Fibroblast of the aortic adventitia (primary cell): ENCODE data around the gene ATP7B. TPM values are rescaled to one million over a fixed set of nuclear protein-coding genes. Genes with fewer than 3 reads are reported as not detected.
"Not testable (repeated sequence)": the region's sequence is repeated elsewhere in the genome, so short reads cannot be mapped to it uniquely, and the experiment has no call there.

Source experiments
- DNase-seq: peaks from one replicate; pipeline ENCODE4 v3.0.0-alpha.2; 2010; ENCODE audit warnings: low read depth
- H3K4me3 ChIP-seq: 2 replicates; pipeline ENCODE4 v1.5.1; 2011; ENCODE audit warnings: low read depth, mild to moderate bottlenecking, control low read depth, low read length, moderate library complexity
- CTCF ChIP-seq: IDR thresholded peaks from 2 replicates; pipeline ENCODE4 v1.5.1; 2011; ENCODE audit warnings: mild to moderate bottlenecking, low read length, control low read depth, inconsistent platforms; ENCODE audit not compliant: insufficient read depth
- total RNA-seq: library from RNA; depleted of rRNA; stranded (reverse); fragments of >200 nt; gene quantifications from 2 replicates; pipeline ENCODE4 v1.2.3, GENCODE V29; 2012; ENCODE audit warnings: low replicate concordance

Gene ATP7B
- total RNA-seq, 1 donor = 1.5 TPM

- DNase-seq = no peak
- no peak for TF ChIP-seq CTCF
- H3K4me3 ChIP-seq = no peak overlapping the region
Observed at GRCh38 chr13:51997186-51997585, 14.1 kb downstream of the ATP7B start.

DNA sequence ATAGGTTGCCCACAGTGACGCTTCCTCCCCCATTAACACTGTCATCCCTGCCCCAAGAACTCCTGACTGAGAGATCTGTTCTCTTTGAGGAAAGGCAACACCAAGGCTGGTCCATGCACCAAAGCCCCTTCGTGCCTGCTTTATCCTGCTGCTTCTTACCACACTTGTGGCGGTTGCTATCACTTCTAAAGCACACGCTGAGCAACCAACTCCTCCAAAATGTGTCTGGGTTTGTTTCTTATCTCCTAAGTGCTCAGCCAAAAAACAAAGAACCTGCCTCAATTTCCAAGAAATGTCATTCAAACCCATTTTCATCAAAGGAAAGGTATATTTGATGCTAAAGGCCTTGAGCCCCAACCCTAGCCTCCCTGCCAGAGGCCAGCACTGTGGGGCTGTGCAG, 14.6 kb downstream of the ATP7B start:
- H3K4me3 ChIP-seq = no peak overlapping the region
- DNase-seq = no peak
- no peak for TF ChIP-seq CTCF

DNA sequence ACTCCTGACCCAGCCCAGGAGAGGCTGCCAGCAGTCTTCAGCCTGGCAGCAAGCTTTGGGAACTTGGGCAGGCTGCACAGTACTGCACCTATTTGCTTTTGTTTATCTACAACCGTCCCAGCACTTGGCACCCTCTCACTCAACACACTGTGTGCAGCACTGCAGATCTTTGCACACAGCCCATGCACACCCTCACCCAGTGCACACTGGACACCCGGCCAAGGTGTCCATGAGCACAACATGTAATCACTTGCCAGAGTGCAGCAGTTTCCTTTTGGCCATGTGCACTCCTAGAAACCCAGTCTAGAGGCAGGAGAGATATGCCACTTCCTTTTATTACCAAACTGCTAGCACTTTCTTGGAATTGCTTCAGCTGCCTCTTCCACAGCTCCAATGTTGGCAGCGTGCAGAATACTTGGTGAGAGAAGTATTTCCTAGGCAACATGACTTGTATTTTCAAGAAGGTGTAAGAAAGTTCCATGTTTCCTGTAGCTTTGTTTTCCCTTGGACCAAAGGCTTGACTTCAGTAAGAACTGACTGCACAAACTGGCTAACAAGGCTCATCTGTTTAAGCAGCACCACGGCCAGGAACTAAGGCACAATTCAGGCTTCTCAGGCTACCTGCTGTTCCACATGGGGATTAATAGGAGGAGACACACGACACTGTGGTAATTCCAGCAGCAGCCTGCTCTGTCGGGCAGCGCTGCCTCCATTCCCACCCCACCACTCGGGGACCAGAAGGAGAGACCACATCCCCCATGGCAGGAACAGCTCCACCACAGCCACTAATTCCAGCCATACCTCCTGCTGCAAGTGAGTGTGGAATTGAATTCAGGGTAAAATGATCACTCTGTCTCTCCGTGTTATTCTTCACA, 15.3 kb downstream of the ATP7B start:
- DNase-seq = peak; percentile 56
- no peak overlapping the region for H3K4me3 ChIP-seq
- TF ChIP-seq CTCF = no peak

GRCh38 chr13:51993713-51994112, 17.5 kb downstream of the ATP7B start:
- no peak overlapping the region for H3K4me3 ChIP-seq
- TF ChIP-seq CTCF = no peak
- no peak for DNase-seq

DNA sequence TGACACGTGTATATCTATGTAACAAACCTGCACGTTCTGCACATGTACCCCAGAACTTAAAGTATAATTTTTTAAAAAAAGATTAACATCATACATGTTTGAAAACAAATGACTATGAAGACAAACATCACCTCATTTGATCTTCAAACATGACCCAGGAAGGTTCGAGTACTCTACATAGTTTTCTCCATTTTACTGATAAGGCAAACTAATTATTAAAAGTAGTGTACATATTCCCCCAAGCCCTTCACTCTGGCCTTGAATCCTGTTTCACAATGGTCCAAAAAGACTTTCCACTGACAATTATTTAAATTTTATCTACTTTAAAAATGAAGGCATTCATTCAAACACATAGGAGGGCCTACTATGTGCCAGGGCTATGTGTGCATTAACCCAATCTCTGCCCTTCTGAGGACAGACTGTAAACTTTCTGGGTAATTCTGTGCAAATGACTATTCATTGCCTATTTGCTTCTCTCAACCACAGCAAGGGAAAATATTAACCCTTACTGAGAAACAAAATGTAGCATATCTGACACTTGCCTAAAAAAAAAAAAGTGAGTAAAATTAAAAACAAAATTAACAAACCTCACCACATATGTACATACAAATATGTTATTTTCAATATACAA, 22.1 kb downstream of the ATP7B start:
- no peak for TF ChIP-seq CTCF
- no peak overlapping the region for H3K4me3 ChIP-seq
- DNase-seq = no peak

GRCh38 chr13:51984904-51985303, 26.3 kb downstream of the ATP7B start:
- not testable (repeated sequence) for H3K4me3 ChIP-seq, DNase-seq

DNA sequence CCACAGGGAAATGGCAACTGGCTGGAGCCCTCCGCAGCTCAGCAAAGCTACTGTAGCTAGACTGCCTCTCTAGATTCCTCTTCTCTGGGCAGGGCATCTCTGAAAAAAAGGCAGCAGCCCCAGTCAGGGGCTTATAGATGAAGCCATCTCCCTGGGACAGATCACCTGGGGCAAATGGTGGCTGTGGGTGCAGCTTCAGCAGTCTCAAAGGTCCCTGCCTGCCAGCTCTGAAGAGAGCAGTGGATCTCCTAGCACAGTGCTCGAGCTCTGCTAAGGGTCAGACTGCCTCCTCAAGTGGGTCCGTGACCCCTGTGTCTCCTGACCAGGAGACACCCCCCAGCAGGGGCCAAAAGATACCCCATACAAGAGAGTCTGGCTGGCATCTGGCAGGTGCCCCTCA, 28.0 kb downstream of the ATP7B start:
- DNase-seq, H3K4me3 ChIP-seq: not testable (repeated sequence)

DNA sequence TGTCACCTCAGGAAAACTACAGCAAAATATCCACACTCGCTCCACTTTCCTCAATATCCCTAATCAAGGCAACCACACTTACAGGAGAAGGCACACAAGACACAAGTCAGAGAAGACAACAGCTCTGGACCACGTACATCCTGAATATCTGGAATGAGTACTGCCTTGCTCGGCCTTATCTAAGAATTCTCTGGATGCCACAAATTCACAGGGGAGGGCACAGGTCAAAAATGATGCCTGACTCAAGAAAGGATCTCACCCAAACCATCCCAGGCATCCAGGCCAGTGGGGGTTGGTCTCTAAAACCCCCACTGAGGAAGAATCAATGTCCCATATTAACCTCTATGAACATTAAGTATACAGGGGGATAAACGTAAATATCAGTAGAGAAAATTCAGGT, 29.9 kb downstream of the ATP7B start:
- no peak overlapping the region for H3K4me3 ChIP-seq
- no peak for DNase-seq
- TF ChIP-seq CTCF = no peak
